ES-I3 (cell line): ENCODE measurements around the gene COX8A.

ENCODE experiments used
- H3K36me3 ChIP-seq: 2 replicates; pipeline ENCODE4 v1.6.1; 2013; ENCODE audit warnings: mild to moderate bottlenecking, low read length, control low read depth, moderate library complexity; ENCODE audit not compliant: insufficient read depth
- H3K4me1 ChIP-seq: 2 replicates; pipeline ENCODE4 v1.6.1; 2013; ENCODE audit warnings: mild to moderate bottlenecking, control low read depth, low read length; ENCODE audit not compliant: insufficient read depth
- H3K9ac ChIP-seq: 2 replicates; pipeline ENCODE4 v1.6.1; 2013; ENCODE audit warnings: low read depth, mild to moderate bottlenecking, low read length, moderate library complexity
- H3K9me3 ChIP-seq: 2 replicates; pipeline ENCODE4 v1.6.1; 2013; ENCODE audit warnings: mild to moderate bottlenecking, low read length, moderate library complexity; ENCODE audit not compliant: control insufficient read depth, insufficient read depth

The COX8A gene

GRCh38 chr11:64003807-64004589, 29.6 kb downstream of the COX8A start:
- Histone ChIP-seq H3K36me3 (no peaks in the 10 kb centered on the region), H3K9ac (no peak overlapping the region), H3K4me1 (peaks cover 5% of the 10 kb centered on the region; the same call in 1 of the 2 replicates), H3K9me3 (no peaks in the 10 kb centered on the region)

- Histone ChIP-seq H3K9ac (no peak overlapping the region), H3K9me3 (no peaks in the 10 kb centered on the region), H3K4me1 (peaks cover 5% of the 10 kb centered on the region; the same call in 1 of the 2 replicates), H3K36me3 (no peaks in the 10 kb centered on the region)
These were observed 30.2 kb downstream of the COX8A start for GRCh38 chr11:64004590-64004984.

- peaks cover 5% of the 10 kb centered on the region; the same call in 1 of the 2 replicates for H3K4me1 ChIP-seq
- no peaks in the 10 kb centered on the region for H3K9me3 ChIP-seq
- H3K9ac ChIP-seq, result no peak overlapping the region
- H3K36me3 ChIP-seq, result no peaks in the 10 kb centered on the region
These were observed 31.3 kb downstream of the COX8A start for GRCh38 chr11:64005691-64006090.

GRCh38 chr11:64006398-64006797, 32.0 kb downstream of the COX8A start:
- Histone ChIP-seq H3K9me3 (no peaks in the 10 kb centered on the region), H3K36me3 (no peaks in the 10 kb centered on the region), H3K4me1 (peaks cover 5% of the 10 kb centered on the region; the same call in 1 of the 2 replicates), H3K9ac (no peak overlapping the region)

- peak overlapping the region; percentile 48 for H3K9ac ChIP-seq
- H3K9me3 ChIP-seq, result no peaks in the 10 kb centered on the region
- no peaks in the 10 kb centered on the region for H3K36me3 ChIP-seq
- peaks cover 5% of the 10 kb centered on the region; the same call in 1 of the 2 replicates for H3K4me1 ChIP-seq
These were observed 32.8 kb downstream of the COX8A start for GRCh38 chr11:64007160-64007628.

GRCh38 chr11:64007629-64008282, 33.3 kb downstream of the COX8A start:
- H3K4me1 ChIP-seq, result peaks cover 5% of the 10 kb centered on the region; the same call in 1 of the 2 replicates
- H3K9ac ChIP-seq, result peak overlapping the region; percentile 48
- no peaks in the 10 kb centered on the region for H3K9me3 ChIP-seq
- H3K36me3 ChIP-seq, result no peaks in the 10 kb centered on the region

GRCh38 chr11:64008283-64008913, 34.0 kb downstream of the COX8A start:
- Histone ChIP-seq H3K9me3 (no peaks in the 10 kb centered on the region), H3K4me1 (0 out of 2 replicates have a peak, but pooled peaks cover 5% of the 10 kb centered on the region), H3K9ac (peak overlapping the region; percentile 48), H3K36me3 (no peaks in the 10 kb centered on the region)

- Histone ChIP-seq H3K9me3 (no peaks in the 10 kb centered on the region), H3K36me3 (no peaks in the 10 kb centered on the region), H3K9ac (no peak overlapping the region), H3K4me1 (0 out of 2 replicates have a peak, but pooled peaks cover 4% of the 10 kb centered on the region)
These were observed 34.7 kb downstream of the COX8A start for GRCh38 chr11:64008914-64009633.

- no peaks in the 10 kb centered on the region for H3K36me3 ChIP-seq
- no peak overlapping the region for H3K9ac ChIP-seq
- no peaks in the 10 kb centered on the region for H3K9me3 ChIP-seq
- no peaks in the 10 kb centered on the region for H3K4me1 ChIP-seq
These were observed 35.3 kb downstream of the COX8A start for GRCh38 chr11:64009710-64010109.

- no peaks in the 10 kb centered on the region for H3K4me1 ChIP-seq
These were observed 36.4 kb downstream of the COX8A start for GRCh38 chr11:64010783-64011182.

GRCh38 chr11:64011371-64011770, 37.0 kb downstream of the COX8A start:
- H3K36me3 ChIP-seq, result no peaks in the 10 kb centered on the region
- no peak overlapping the region for H3K9ac ChIP-seq
- no peaks in the 10 kb centered on the region for H3K4me1 ChIP-seq
- no peaks in the 10 kb centered on the region for H3K9me3 ChIP-seq

More at GRCh38 chr11:64010783-64011182, 36.4 kb downstream of the COX8A start:
- no peaks in the 10 kb centered on the region for H3K36me3 ChIP-seq
- H3K9ac ChIP-seq, result no peak overlapping the region
- no peaks in the 10 kb centered on the region for H3K9me3 ChIP-seq

- Histone ChIP-seq H3K36me3 (no peaks in the 10 kb centered on the region), H3K4me1 (no peaks in the 10 kb centered on the region), H3K9ac (no peak overlapping the region), H3K9me3 (no peaks in the 10 kb centered on the region)
These were observed 38.9 kb downstream of the COX8A start for GRCh38 chr11:64013141-64013896.

GRCh38 chr11:64014356-64014755, 39.9 kb downstream of the COX8A start:
- H3K36me3 ChIP-seq, result no peaks in the 10 kb centered on the region
- no peaks in the 10 kb centered on the region for H3K9me3 ChIP-seq
- H3K9ac ChIP-seq, result no peak overlapping the region
- H3K4me1 ChIP-seq, result no peaks in the 10 kb centered on the region
